AG09319 (cell line): Measurements from ENCODE around the gene TRERF1.

Experiments used
- DNase-seq: peaks from one replicate; pipeline ENCODE4 v3.0.0-alpha.2; 2010; ENCODE audit warnings: low read depth; ENCODE audit errors: extremely low read depth
- CTCF ChIP-seq: IDR thresholded peaks from 2 replicates; pipeline ENCODE4 v1.5.1; 2011; ENCODE audit warnings: low read depth, mild to moderate bottlenecking, inconsistent platforms, low read length, moderate library complexity

TRERF1 gene

GRCh38 chr6:42260972-42261371, 190.8 kb downstream of the TRERF1 start:
- no peak for DNase-seq
- peak; percentile 46 for TF ChIP-seq CTCF

- no peak for TF ChIP-seq CTCF
- DNase-seq: no peak
These were observed 191.3 kb downstream of the TRERF1 start for GRCh38 chr6:42260396-42260888.

- DNase-seq: no peak
- TF ChIP-seq CTCF: no peak
These were observed 191.8 kb downstream of the TRERF1 start for GRCh38 chr6:42259841-42260395.

- no peak for TF ChIP-seq CTCF
- no peak for DNase-seq
These were observed 192.4 kb downstream of the TRERF1 start for GRCh38 chr6:42259286-42259685.

- TF ChIP-seq CTCF: no peak
- DNase-seq: no peak
These were observed 194.1 kb downstream of the TRERF1 start for GRCh38 chr6:42257614-42258013.

- DNase-seq: no peak
- TF ChIP-seq CTCF: no peak
These were observed 194.7 kb downstream of the TRERF1 start for GRCh38 chr6:42257063-42257462.

GRCh38 chr6:42255050-42255449, 196.7 kb downstream of the TRERF1 start:
- no peak for DNase-seq
- no peak for TF ChIP-seq CTCF
